ENCODE measurements around the gene RAB4B.

DNA sequence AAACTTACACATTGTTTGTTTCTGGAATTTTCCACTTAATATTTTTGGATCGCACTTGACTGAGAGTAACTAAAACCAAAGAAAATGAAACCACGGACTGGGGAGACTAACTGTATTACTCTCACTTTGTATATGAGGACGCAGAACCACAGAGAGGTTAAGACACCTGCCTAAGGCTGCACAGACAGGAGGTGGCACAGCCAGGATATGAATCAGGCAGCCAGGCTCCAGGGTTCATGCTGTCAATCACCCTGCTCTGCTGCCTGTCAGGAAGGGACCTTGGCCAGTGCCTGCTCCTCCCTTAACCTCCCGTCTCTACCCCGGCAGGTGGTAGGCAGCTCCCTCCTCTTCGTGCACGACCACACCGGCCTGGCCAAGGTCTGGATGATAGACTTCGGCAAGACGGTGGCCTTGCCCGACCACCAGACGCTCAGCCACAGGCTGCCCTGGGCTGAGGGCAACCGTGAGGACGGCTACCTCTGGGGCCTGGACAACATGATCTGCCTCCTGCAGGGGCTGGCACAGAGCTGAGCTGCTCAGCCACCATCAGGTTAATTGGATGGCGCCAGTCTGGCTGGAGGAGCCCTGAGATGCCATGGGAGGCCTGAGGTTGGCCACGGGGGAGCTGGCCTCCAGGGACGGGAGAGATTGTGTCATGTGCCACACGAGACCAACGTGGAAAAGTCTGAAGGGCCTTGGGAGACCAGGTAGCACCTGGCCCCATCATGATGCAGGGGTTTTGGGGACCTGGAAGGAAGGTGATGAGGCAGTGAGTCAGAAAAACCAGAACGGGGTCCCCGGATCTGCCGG is 38.8 kb upstream of the RAB4B start:
- TF ChIP-seq, protein P1, sequence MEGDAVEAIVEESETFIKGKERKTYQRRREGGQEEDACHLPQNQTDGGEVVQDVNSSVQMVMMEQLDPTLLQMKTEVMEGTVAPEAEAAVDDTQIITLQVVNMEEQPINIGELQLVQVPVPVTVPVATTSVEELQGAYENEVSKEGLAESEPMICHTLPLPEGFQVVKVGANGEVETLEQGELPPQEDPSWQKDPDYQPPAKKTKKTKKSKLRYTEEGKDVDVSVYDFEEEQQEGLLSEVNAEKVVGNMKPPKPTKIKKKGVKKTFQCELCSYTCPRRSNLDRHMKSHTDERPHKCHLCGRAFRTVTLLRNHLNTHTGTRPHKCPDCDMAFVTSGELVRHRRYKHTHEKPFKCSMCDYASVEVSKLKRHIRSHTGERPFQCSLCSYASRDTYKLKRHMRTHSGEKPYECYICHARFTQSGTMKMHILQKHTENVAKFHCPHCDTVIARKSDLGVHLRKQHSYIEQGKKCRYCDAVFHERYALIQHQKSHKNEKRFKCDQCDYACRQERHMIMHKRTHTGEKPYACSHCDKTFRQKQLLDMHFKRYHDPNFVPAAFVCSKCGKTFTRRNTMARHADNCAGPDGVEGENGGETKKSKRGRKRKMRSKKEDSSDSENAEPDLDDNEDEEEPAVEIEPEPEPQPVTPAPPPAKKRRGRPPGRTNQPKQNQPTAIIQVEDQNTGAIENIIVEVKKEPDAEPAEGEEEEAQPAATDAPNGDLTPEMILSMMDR (IDR thresholded peaks at IDR 0.05) = no peak
- TF ChIP-seq POLR2A (IDR thresholded peaks at IDR 0.05) (no peak), EP300 (IDR thresholded peaks at IDR 0.05) (no peak)
